Spleen (tissue), 7 donors: ENCODE results near the gene ZBTB32.

Experiments used
- POLR2A ChIP-seq, 3 donors: fragments of 450-650 bp; IDR thresholded peaks; one replicate each; pipeline ENCODE4 v1.5.1; 2017; ENCODE audit warnings: antibody characterized with exemption in 3 of 3, mild to moderate bottlenecking in 1 of 3
- POLR2AphosphoS5 ChIP-seq, 3 donors: sonication (generic); formaldehyde crosslinking; IDR thresholded peaks; one replicate each; pipeline ENCODE4 v1.5.1; 2017; ENCODE audit warnings: antibody characterized with exemption in 3 of 3
- TF ChIP-seq, protein P1 (sequence below), 11 experiments: fragments of 200-600 bp in 7 of 11; fragments of 450-650 bp in 4 of 11; sonication (generic) in 4 of 11; IDR thresholded peaks in 8 of 11; conservative IDR thresholded peaks in 3 of 11; 1 replicate in 7 of 11; 2 replicates in 4 of 11; pipeline versions ENCODE4 v1.4.0 to v1.8.0; 2016 to 2021; ENCODE audit warnings: antibody characterized with exemption in 11 of 11, inconsistent platforms in 4 of 11, mild to moderate bottlenecking in 1 of 11
- donor health status: DM: no; HTN: no; CAD: no; lungs with moderate emphysema.
- donor health status: DM: no; HTN: no; CAD: no.
- donor health status: DM: no; HTN: no; CAD: no.

DNA sequence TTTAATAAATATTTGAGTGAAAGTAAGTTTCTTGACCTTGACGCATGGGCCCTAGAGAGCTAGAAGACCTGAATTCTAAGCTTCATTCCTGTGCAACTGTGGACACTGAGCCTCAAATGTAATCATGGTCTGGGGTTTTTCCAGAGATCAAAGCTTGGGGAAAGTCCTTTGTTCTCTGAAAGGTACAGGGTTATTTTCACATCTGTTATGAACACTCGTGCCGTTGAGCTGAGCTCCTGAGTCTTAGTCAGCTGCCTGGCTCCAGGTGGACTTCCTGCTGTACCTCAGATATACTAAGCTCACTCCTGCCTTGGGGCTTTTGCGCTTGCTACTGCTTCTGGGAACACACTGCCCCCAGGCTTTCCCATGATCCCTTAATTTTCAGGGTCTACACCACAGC, 7.5 kb upstream of the ZBTB32 start:
- TF ChIP-seq POLR2AphosphoS5 (IDR thresholded peaks at IDR 0.05): no peak
- TF ChIP-seq, protein P1, sequence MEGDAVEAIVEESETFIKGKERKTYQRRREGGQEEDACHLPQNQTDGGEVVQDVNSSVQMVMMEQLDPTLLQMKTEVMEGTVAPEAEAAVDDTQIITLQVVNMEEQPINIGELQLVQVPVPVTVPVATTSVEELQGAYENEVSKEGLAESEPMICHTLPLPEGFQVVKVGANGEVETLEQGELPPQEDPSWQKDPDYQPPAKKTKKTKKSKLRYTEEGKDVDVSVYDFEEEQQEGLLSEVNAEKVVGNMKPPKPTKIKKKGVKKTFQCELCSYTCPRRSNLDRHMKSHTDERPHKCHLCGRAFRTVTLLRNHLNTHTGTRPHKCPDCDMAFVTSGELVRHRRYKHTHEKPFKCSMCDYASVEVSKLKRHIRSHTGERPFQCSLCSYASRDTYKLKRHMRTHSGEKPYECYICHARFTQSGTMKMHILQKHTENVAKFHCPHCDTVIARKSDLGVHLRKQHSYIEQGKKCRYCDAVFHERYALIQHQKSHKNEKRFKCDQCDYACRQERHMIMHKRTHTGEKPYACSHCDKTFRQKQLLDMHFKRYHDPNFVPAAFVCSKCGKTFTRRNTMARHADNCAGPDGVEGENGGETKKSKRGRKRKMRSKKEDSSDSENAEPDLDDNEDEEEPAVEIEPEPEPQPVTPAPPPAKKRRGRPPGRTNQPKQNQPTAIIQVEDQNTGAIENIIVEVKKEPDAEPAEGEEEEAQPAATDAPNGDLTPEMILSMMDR (IDR thresholded peaks at IDR 0.05 in 8 of 11, conservative IDR thresholded peaks at IDR 0.05 in 3 of 11): no peak
- TF ChIP-seq POLR2A (IDR thresholded peaks at IDR 0.05): no peak
